Gastroesophageal sphincter (tissue), 4 donors: ENCODE data around the gene IL4R. TPM values are rescaled to one million over a fixed set of nuclear protein-coding genes. Genes with fewer than 3 reads are reported as not detected.

Source experiments
- ATAC-seq: fragments of 150-250 bp; one replicate; pipeline ENCODE4 v1.9.1; 2016; ENCODE audit warnings: mild to moderate bottlenecking, moderate library complexity
- H3K27ac ChIP-seq, 4 donors: fragments of 200-600 bp; sonication (generic) in 3 of 4; 1 replicate in 3 of 4; 2 replicates in 1 of 4; pipeline ENCODE4 v1.5.1; 2016 to 2019
- H3K27me3 ChIP-seq: fragments of 200-600 bp; sonication (generic); one replicate; pipeline ENCODE4 v1.5.1; 2019
- H3K36me3 ChIP-seq, 2 donors: fragments of 200-600 bp; sonication (generic); one replicate each; pipeline ENCODE4 v1.5.1; 2019; ENCODE audit warnings: control low read depth in 1 of 2
- H3K4me1 ChIP-seq, 3 donors: fragments of 200-600 bp; sonication (generic); 1 replicate in 2 of 3; 2 replicates in 1 of 3; pipeline ENCODE4 v1.5.1; 2016 to 2019; ENCODE audit warnings: control low read depth in 2 of 3
- H3K4me3 ChIP-seq, 2 donors: fragments of 200-600 bp; sonication (generic); one replicate each; pipeline ENCODE4 v1.5.1; 2019; ENCODE audit warnings: mild to moderate bottlenecking in 1 of 2, moderate library complexity in 1 of 2
- H3K9me3 ChIP-seq, 3 donors: fragments of 200-600 bp; sonication (generic); one replicate each; pipeline ENCODE4 v1.5.1; 2017 to 2019; ENCODE audit warnings: control low read depth in 2 of 3
- EP300 ChIP-seq: sonication (generic); formaldehyde crosslinking; IDR thresholded peaks from one replicate; pipeline ENCODE4 v1.6.1; 2017; ENCODE audit warnings: antibody characterized with exemption, mild to moderate bottlenecking
- POLR2A ChIP-seq, 2 donors: fragments of 450-650 bp; IDR thresholded peaks; one replicate each; pipeline ENCODE4 v1.6.1; 2017; ENCODE audit warnings: antibody characterized with exemption in 2 of 2, mild to moderate bottlenecking in 2 of 2, moderate library complexity in 1 of 2
- POLR2AphosphoS5 ChIP-seq: sonication (generic); formaldehyde crosslinking; IDR thresholded peaks from one replicate; pipeline ENCODE4 v1.6.1; 2017; ENCODE audit warnings: antibody characterized with exemption
- WGBS, 2 donors: methylation state at CpG; one replicate each; pipeline ENCODE4 v1.1.5; 2018; ENCODE audit warnings: low coverage in 1 of 2; 5-methylcytosine and 5-hydroxymethylcytosine counted together
- total RNA-seq, 4 donors: library from RNA; depleted of rRNA; stranded (reverse); fragments of >200 nt; gene quantifications; one replicate each; pipeline ENCODE4 v1.1.0, GENCODE V29; 2016
- TF ChIP-seq, protein P1 (sequence below), 4 experiments: fragments of 200-600 bp in 2 of 4; fragments of 450-650 bp in 2 of 4; sonication (generic) in 1 of 4; IDR thresholded peaks; one replicate each; pipeline ENCODE4 v1.5.1; 2017 to 2019; ENCODE audit warnings: antibody characterized with exemption in 4 of 4, mild to moderate bottlenecking in 2 of 4, moderate library complexity in 2 of 4

IL4R gene
- total RNA-seq, 4 donors from 2014 or later = 72.3 to 212 (median 110) TPM

DNA sequence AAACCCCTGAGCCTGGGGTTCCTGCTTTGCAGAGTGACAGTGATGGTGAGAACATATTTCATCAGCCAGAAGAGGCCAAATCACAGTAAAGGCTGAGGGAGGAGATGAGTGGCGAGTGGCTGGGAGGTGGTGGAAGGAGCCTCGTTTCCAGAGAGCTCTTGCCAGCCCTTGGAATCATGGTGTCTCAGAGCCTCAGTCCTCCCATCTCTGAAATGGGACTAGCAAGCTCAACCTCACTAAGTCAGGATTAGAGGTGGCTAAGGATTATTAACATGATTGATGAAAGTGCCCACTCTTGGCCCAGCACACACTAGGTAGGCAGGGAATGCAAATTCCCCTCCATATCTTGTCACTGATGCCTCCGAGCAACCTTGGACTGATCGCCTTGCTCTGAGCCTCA lies 43.0 kb downstream of the IL4R start:
- Histone ChIP-seq H3K27me3 (no peaks in the 10 kb centered on the region), H3K27ac (peak overlapping the region in 2 of 4 donors; percentile 4 to 32), H3K4me1 (no peaks in the 10 kb centered on the region), H3K4me3 (no peak overlapping the region), H3K36me3 (peaks cover 0 to 100% of the 10 kb centered on the region in 2 donors), H3K9me3 (no peaks in the 10 kb centered on the region)
- ATAC-seq = no peak
- no peak for TF ChIP-seq POLR2AphosphoS5
- TF ChIP-seq, protein P1, sequence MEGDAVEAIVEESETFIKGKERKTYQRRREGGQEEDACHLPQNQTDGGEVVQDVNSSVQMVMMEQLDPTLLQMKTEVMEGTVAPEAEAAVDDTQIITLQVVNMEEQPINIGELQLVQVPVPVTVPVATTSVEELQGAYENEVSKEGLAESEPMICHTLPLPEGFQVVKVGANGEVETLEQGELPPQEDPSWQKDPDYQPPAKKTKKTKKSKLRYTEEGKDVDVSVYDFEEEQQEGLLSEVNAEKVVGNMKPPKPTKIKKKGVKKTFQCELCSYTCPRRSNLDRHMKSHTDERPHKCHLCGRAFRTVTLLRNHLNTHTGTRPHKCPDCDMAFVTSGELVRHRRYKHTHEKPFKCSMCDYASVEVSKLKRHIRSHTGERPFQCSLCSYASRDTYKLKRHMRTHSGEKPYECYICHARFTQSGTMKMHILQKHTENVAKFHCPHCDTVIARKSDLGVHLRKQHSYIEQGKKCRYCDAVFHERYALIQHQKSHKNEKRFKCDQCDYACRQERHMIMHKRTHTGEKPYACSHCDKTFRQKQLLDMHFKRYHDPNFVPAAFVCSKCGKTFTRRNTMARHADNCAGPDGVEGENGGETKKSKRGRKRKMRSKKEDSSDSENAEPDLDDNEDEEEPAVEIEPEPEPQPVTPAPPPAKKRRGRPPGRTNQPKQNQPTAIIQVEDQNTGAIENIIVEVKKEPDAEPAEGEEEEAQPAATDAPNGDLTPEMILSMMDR (IDR thresholded peaks at IDR 0.05) = no peak
- TF ChIP-seq POLR2A (IDR thresholded peaks at IDR 0.05) = no peak
- WGBS, 2 donors = 87% methylated on average over 2 of the region's 4 CpGs; no CpG with 5 or more reads in 1 of the 2 donors

DNA sequence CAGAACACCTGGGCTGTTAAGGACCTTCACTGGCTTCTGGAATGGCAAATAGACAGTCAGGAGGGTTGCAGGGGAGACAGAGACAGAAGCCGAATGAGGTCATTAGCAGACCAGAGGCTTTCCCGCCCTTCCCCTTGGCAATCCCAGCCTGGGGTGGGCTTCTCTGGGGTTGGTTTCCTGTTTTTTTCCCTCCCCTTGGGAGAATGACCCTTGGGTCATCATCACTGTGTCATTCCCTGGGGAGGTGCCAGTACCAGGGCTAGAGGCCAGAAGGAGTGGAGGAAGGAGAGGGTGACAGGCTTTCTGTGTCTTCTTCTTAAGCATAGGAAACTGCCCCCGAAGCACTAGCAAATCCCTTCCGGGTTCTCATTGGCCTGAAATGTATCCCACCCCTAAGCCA lies 45.3 kb downstream of the IL4R start:
- peak overlapping the region in 3 of 4 donors; percentile 43 to 59 (median 57) for H3K27ac ChIP-seq
- no peaks in the 10 kb centered on the region for H3K27me3 ChIP-seq
- no peak for ATAC-seq
- H3K4me1 ChIP-seq = peaks cover 0 to 12% (median 0%) of the 10 kb centered on the region in 3 donors
- H3K9me3 ChIP-seq = no peaks in the 10 kb centered on the region
- TF ChIP-seq, protein P1 (IDR thresholded peaks at IDR 0.05) = no peak
- no peak for TF ChIP-seq POLR2AphosphoS5
- no peak for TF ChIP-seq POLR2A (IDR thresholded peaks at IDR 0.05)
- no peak for TF ChIP-seq EP300
- WGBS, 2 donors = 100% methylated on average over 1 of the region's 4 CpGs; no CpG with 5 or more reads in 1 of the 2 donors
- H3K4me3 ChIP-seq = no peak overlapping the region
- H3K36me3 ChIP-seq = peaks cover 0 to 100% of the 10 kb centered on the region in 2 donors

DNA sequence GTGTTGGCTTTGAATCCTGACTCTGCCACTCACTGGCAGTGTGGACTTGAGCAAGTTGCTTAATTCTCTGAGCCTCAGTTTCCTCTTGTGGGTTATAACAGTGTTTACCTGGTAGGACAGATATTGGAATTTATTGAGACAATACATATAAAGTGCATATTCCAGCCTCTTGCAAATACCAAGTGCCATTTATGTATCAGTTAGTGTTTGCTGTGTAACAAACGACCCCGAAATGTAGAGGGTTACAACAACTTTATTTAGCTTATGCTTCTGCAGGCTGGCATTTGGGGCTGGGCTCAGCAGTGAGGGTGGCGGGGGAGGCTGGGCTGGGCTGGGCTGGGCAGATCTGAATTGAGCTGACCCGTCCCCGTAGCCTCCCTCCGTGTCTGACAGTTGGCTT lies 45.8 kb downstream of the IL4R start:
- TF ChIP-seq, protein P1 (IDR thresholded peaks at IDR 0.05) = no peak
- no peak for TF ChIP-seq POLR2AphosphoS5
- no peak for TF ChIP-seq EP300
- TF ChIP-seq POLR2A (IDR thresholded peaks at IDR 0.05) = no peak
- H3K36me3 ChIP-seq = peaks cover 0 to 99% of the 10 kb centered on the region in 2 donors
- 79 to 90% methylated on average over 3 to 6 of the region's 6 CpGs for WGBS, 2 donors

DNA sequence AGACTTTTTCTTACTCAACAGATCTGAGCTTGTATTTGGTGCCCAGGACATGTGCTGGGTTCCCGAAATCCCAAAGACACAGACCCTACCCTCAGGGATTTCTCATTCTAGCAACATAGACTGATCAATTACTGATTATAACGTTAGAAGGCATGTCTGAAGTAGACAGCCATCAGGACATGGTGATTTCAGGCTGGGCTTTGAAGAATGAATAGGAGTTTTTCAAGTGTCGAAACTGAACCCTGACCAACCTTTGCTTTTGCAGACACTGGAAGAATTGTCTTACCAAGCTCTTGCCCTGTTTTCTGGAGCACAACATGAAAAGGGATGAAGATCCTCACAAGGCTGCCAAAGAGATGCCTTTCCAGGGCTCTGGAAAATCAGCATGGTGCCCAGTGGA lies 48.2 kb downstream of the IL4R start:
- no peak overlapping the region for H3K4me3 ChIP-seq
- 83 to 92% methylated on average over 2 to 3 of the region's 3 CpGs for WGBS, 2 donors
- ATAC-seq = no peak
- no peaks in the 10 kb centered on the region for H3K27me3 ChIP-seq
- H3K4me1 ChIP-seq = peaks cover 0 to 21% (median 2%) of the 10 kb centered on the region in 3 donors
- no peaks in the 10 kb centered on the region for H3K9me3 ChIP-seq
- peak overlapping the region in 2 of 4 donors; percentile 58 to 59 for H3K27ac ChIP-seq
- TF ChIP-seq POLR2AphosphoS5 = no peak
- no peak for TF ChIP-seq EP300
- peaks cover 0 to 75% of the 10 kb centered on the region in 2 donors for H3K36me3 ChIP-seq

More for the DNA sequence above, 45.8 kb downstream of the IL4R start:
- Histone ChIP-seq H3K27ac (peak overlapping the region in 2 of 4 donors; percentile 57 to 59), H3K4me1 (peaks cover 0 to 17% (median 0%) of the 10 kb centered on the region in 3 donors), H3K27me3 (no peaks in the 10 kb centered on the region), H3K4me3 (no peak overlapping the region), H3K9me3 (no peaks in the 10 kb centered on the region)
- ATAC-seq = no peak

DNA sequence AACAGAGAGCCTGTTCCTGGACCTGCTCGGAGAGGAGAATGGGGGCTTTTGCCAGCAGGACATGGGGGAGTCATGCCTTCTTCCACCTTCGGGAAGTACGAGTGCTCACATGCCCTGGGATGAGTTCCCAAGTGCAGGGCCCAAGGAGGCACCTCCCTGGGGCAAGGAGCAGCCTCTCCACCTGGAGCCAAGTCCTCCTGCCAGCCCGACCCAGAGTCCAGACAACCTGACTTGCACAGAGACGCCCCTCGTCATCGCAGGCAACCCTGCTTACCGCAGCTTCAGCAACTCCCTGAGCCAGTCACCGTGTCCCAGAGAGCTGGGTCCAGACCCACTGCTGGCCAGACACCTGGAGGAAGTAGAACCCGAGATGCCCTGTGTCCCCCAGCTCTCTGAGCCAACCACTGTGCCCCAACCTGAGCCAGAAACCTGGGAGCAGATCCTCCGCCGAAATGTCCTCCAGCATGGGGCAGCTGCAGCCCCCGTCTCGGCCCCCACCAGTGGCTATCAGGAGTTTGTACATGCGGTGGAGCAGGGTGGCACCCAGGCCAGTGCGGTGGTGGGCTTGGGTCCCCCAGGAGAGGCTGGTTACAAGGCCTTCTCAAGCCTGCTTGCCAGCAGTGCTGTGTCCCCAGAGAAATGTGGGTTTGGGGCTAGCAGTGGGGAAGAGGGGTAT lies 48.9 kb downstream of the IL4R start:
- Histone ChIP-seq H3K27ac (peak overlapping the region in 3 of 4 donors; percentile 11 to 59 (median 58)), H3K36me3 (peaks cover 0 to 68% of the 10 kb centered on the region in 2 donors), H3K4me1 (peaks cover 0 to 28% (median 9%) of the 10 kb centered on the region in 3 donors), H3K9me3 (no peaks in the 10 kb centered on the region), H3K4me3 (no peak overlapping the region), H3K27me3 (no peaks in the 10 kb centered on the region)
- WGBS, 2 donors = 86% methylated on average over 4 of the region's 16 CpGs; no CpG with 5 or more reads in 1 of the 2 donors
- ATAC-seq = no peak
- TF ChIP-seq POLR2AphosphoS5 = no peak
- peak in 1 of 2 donors; percentile 8 for TF ChIP-seq POLR2A (IDR thresholded peaks at IDR 0.05)
- TF ChIP-seq, protein P1 (IDR thresholded peaks at IDR 0.05) = no peak
